Vagina (tissue), 2 donors: ENCODE results near the gene TGDS.

Experiments
- POLR2A ChIP-seq, 2 donors: fragments of 450-650 bp; IDR thresholded peaks; one replicate each; pipeline ENCODE4 v1.6.1; 2017; ENCODE audit warnings: antibody characterized with exemption in 2 of 2, mild to moderate bottlenecking in 2 of 2, moderate library complexity in 2 of 2
- POLR2AphosphoS5 ChIP-seq, 2 donors: sonication (generic); formaldehyde crosslinking; IDR thresholded peaks; one replicate each; pipeline ENCODE4 v1.9.0; 2017; ENCODE audit warnings: antibody characterized with exemption in 2 of 2, mild to moderate bottlenecking in 2 of 2, low read depth in 1 of 2; ENCODE audit not compliant: insufficient read depth in 1 of 2
- TF ChIP-seq, protein P1 (sequence below), 3 experiments: fragments of 450-650 bp in 2 of 3; fragments of 200-600 bp in 1 of 3; sonication (generic) in 1 of 3; IDR thresholded peaks; one replicate each; pipeline ENCODE4 v1.5.1; 2017 to 2019; ENCODE audit warnings: antibody characterized with exemption in 3 of 3, mild to moderate bottlenecking in 2 of 3, moderate library complexity in 2 of 3

GRCh38 chr13:94636942-94637578 lies 41.1 kb upstream of the TGDS start:
- TF ChIP-seq POLR2AphosphoS5 (IDR thresholded peaks at IDR 0.05; ENCODE audit: insufficient read depth in 1 of 2, low read depth in 1 of 2) (no peak), POLR2A (IDR thresholded peaks at IDR 0.05) (no peak)
- TF ChIP-seq, protein P1, sequence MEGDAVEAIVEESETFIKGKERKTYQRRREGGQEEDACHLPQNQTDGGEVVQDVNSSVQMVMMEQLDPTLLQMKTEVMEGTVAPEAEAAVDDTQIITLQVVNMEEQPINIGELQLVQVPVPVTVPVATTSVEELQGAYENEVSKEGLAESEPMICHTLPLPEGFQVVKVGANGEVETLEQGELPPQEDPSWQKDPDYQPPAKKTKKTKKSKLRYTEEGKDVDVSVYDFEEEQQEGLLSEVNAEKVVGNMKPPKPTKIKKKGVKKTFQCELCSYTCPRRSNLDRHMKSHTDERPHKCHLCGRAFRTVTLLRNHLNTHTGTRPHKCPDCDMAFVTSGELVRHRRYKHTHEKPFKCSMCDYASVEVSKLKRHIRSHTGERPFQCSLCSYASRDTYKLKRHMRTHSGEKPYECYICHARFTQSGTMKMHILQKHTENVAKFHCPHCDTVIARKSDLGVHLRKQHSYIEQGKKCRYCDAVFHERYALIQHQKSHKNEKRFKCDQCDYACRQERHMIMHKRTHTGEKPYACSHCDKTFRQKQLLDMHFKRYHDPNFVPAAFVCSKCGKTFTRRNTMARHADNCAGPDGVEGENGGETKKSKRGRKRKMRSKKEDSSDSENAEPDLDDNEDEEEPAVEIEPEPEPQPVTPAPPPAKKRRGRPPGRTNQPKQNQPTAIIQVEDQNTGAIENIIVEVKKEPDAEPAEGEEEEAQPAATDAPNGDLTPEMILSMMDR (IDR thresholded peaks at IDR 0.05) = no peak
